ENCODE measurements around the gene TSTD1. TPM values are rescaled to one million over a fixed set of nuclear protein-coding genes. Genes with fewer than 3 reads are reported as not detected.
"Not testable (repeated sequence)": the region's sequence is repeated elsewhere in the genome, so short reads cannot be mapped to it uniquely, and the experiment has no call there.

TSTD1 gene
- total RNA-seq, 1 donor from 2014 or later, result 40.9 TPM

DNA sequence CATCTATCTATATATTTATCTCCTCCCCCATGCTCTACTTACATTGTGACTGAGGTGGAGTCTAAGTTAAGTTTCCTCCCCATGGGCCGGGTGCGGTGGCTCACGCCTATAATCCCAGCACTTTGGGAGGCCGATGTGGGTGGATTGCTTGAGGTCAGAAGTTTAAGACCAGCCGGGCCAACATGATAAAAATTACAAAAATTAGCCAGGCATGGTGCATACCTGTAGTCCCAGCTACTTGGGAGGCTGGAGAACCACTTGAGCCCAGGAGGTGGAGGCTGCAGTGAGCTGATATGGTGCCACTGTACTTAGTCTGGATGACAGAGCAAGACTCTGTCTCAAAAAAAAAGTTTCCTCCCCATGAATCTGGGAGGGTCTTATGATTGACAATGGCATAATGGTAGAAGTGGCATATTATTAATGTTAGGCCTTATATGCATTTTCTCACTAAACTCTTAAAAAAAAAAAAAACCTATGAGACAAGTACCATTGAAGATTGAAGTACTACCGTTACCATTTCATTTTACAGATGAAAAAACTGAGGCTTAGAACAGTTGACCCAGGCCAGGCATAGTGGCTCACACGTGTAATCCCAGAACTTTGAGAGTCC, 29.1 kb downstream of the TSTD1 start:
- no peak for DNase-seq (ENCODE audit: low spot score)

DNA sequence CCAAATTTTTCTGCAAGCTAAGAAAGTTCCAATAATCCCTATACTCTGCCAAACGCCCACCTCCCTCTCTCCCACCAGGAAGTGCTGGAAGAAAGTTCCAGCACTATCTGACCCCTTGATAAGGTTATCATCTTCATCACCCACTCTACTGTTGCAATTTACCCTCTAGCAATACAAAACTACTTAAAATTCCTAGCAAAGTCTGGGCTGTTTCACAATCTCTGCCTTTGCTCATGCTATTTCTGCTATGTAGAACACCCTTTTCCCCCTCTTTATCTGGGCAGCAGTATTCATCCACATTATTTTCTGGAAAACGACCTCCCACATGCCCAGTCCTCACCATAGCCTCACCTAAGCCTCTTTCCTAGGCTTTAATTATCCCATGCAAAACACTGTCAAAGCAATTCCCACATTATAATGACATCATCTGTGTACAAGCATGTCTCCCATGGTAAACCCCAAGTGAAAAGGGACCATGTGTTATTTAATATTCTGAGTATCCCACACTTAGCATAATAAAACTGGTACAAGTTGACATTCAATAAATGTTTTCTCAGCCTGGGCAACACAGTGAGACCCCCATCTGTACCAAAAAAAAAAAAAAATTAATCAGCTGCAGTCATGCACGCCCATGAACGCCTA, 29.8 kb downstream of the TSTD1 start:
- peak; percentile 74 for DNase-seq (ENCODE audit: low spot score)

- no peak for DNase-seq (ENCODE audit: low spot score)
These were observed 31.4 kb downstream of the TSTD1 start for GRCh38 chr1:161007369-161007768.

DNA sequence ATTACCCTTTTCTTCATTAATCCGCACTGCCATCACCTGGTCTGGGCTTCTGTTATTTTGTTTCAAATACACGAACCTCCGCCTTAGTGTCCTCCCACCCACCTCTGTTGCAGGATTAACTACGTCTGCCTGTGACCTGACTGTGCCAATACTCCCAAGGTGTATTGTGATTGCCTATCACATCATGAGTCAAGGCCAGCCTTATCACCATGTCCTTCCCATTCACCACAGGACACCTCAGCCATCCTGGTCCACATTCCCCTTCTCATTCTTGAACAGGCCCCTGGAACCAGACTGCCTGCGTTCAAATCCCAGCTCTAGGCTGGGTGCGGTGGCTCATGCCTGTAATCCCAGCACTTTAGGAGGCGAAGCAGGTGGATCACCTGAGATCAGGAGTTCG, 32.2 kb downstream of the TSTD1 start:
- DNase-seq (ENCODE audit: low spot score), result no peak

- no peak for DNase-seq (ENCODE audit: low spot score)
These were observed 37.2 kb downstream of the TSTD1 start for GRCh38 chr1:161001525-161001924.

GRCh38 chr1:161000736-161001480, 37.9 kb downstream of the TSTD1 start:
- no peak for DNase-seq (ENCODE audit: low spot score)

- DNase-seq (ENCODE audit: low spot score), result no peak
These were observed 39.4 kb downstream of the TSTD1 start for GRCh38 chr1:160999376-160999775.

DNA sequence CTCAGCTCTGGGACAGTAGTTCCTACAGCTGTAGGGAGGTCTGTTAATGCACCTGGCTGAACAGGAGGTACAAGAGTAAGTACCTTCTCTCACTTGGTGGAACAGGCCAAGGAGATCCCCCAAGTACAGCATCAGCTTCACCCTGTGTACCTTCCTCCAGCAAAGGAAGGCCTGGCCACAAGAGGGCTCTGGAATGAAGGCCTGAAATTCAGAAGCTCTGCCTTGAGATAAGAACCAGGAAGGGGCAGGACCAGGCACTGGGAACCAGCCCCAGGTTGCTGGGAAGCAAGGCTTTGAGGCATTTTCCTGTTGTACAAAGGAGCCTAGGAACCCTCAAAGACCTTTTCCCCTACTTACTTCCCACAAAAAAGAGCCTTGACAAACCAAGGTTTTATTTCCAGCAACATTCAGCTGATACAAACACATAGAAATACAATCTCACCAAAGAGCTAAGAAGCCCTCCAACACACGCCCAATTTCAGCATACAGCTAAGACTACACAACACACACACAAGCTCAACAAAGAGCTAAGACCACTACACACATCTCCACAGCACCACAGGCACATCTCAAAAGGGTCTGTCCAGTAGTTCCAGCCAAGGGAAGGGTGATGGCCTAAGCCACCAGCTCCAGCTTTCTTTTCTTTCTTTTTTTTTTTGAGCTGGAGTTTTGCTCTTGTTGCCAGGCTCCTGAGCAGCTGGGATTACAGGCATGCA, 41.3 kb downstream of the TSTD1 start:
- peak; percentile 91 for DNase-seq (ENCODE audit: low spot score)

GRCh38 chr1:160996178-160996577, 42.6 kb downstream of the TSTD1 start:
- DNase-seq (ENCODE audit: low spot score), result no peak

- DNase-seq (ENCODE audit: low spot score), result peak; percentile 94
These were observed 45.1 kb downstream of the TSTD1 start for GRCh38 chr1:160993544-160994193.

DNA sequence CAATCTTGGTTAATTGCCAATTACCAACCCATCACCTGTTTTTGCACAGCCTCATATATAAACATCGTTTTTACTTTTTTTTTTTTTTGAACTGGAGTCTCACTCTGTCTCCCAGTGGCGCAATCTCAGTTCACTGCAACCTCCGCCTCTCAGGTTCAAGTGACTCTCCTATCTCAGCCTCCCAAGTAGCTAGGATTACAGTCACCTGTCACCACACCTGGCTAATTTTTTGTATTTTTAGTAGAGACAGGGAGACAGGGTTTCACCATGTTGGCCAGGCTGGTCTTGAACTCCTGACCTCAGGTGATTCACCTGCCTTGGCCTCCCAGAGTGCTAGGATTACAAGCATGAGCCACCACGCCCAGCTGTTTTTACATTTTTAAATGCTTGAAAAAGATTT, 46.7 kb downstream of the TSTD1 start:
- DNase-seq (ENCODE audit: low spot score), result not testable (repeated sequence)

Other genes with a start within 250 kb of the TSTD1 start
- 11.6 TPM for gene LY9, start 242.8 kb downstream of the TSTD1 start, total RNA-seq (ENCODE audit: insufficient read depth, low replicate concordance)
- 1.9 TPM for gene CD244, start 176.1 kb downstream of the TSTD1 start, total RNA-seq (ENCODE audit: insufficient read depth, low replicate concordance)
- gene ITLN1, start 153.8 kb downstream of the TSTD1 start, total RNA-seq (ENCODE audit: insufficient read depth, low replicate concordance), result 2.2 TPM
- gene ITLN2, start 84.2 kb downstream of the TSTD1 start, total RNA-seq (ENCODE audit: insufficient read depth, low replicate concordance), result not detected
- 30.6 TPM for gene F11R, start 17.8 kb downstream of the TSTD1 start, total RNA-seq (ENCODE audit: insufficient read depth, low replicate concordance)
- 33.9 TPM for gene USF1, start 7.0 kb upstream of the TSTD1 start, total RNA-seq (ENCODE audit: insufficient read depth, low replicate concordance)
- gene ARHGAP30, start 30.9 kb upstream of the TSTD1 start, total RNA-seq (ENCODE audit: insufficient read depth, low replicate concordance), result 4.6 TPM
- gene NECTIN4, start 50.6 kb upstream of the TSTD1 start, total RNA-seq (ENCODE audit: insufficient read depth, low replicate concordance), result 6.3 TPM
- gene KLHDC9, start 59.4 kb upstream of the TSTD1 start, total RNA-seq (ENCODE audit: insufficient read depth, low replicate concordance), result 10.6 TPM
- 2.4 TPM for gene PFDN2, start 79.1 kb upstream of the TSTD1 start, total RNA-seq (ENCODE audit: insufficient read depth, low replicate concordance)
- 30.6 TPM for gene NIT1, start 79.1 kb upstream of the TSTD1 start, total RNA-seq (ENCODE audit: insufficient read depth, low replicate concordance)
- 20.9 TPM for gene DEDD, start 93.7 kb upstream of the TSTD1 start, total RNA-seq (ENCODE audit: insufficient read depth, low replicate concordance)
- 96.8 TPM for gene UFC1, start 115.0 kb upstream of the TSTD1 start, total RNA-seq (ENCODE audit: insufficient read depth, low replicate concordance)
- gene USP21, start 120.5 kb upstream of the TSTD1 start, total RNA-seq (ENCODE audit: insufficient read depth, low replicate concordance), result 30.1 TPM
- gene PPOX, start 127.5 kb upstream of the TSTD1 start, total RNA-seq (ENCODE audit: insufficient read depth, low replicate concordance), result 17.3 TPM
- gene B4GALT3, start 138.5 kb upstream of the TSTD1 start, total RNA-seq (ENCODE audit: insufficient read depth, low replicate concordance), result 9.1 TPM
- 7.5 TPM for gene ADAMTS4, start 160.1 kb upstream of the TSTD1 start, total RNA-seq (ENCODE audit: insufficient read depth, low replicate concordance)
- 35.2 TPM for gene NDUFS2, start 163.4 kb upstream of the TSTD1 start, total RNA-seq (ENCODE audit: insufficient read depth, low replicate concordance)
- 52.5 TPM for gene FCER1G, start 176.3 kb upstream of the TSTD1 start, total RNA-seq (ENCODE audit: insufficient read depth, low replicate concordance)
- not detected for gene APOA2, start 184.7 kb upstream of the TSTD1 start, total RNA-seq (ENCODE audit: insufficient read depth, low replicate concordance)
- 7.5 TPM for gene TOMM40L, start 187.1 kb upstream of the TSTD1 start, total RNA-seq (ENCODE audit: insufficient read depth, low replicate concordance)
- gene NR1I3, start 199.2 kb upstream of the TSTD1 start, total RNA-seq (ENCODE audit: insufficient read depth, low replicate concordance), result 0.48 TPM
- gene PCP4L1, start 219.8 kb upstream of the TSTD1 start, total RNA-seq (ENCODE audit: insufficient read depth, low replicate concordance), result 8.2 TPM

Measured in umbilical cord (tissue), 2 donors.